ENCODE measurements around the gene TANC1.

- TF ChIP-seq CTCF (IDR thresholded peaks at IDR 0.05) (no peak), ZFX (IDR thresholded peaks at IDR 0.05; ENCODE audit: borderline replicate concordance) (no peak)
These were observed 298.1 kb downstream of the TANC1 start for GRCh38 chr2:159266554-159266953.
